Thoracic aorta (tissue), 2 donors: ENCODE results near the gene ST6GAL2. TPM values are rescaled to one million over a fixed set of nuclear protein-coding genes. Genes with fewer than 3 reads are reported as not detected.
A peak's percentile ranks its signal among the peaks of the same experiment; 100 is the strongest.

Source experiments
- ATAC-seq: fragments of 150-250 bp; one replicate; pipeline ENCODE4 v1.8.0; 2017; ENCODE audit warnings: low read depth; ENCODE audit not compliant: insufficient number of reproducible peaks, low FRiP score
- DNase-seq: peaks from one replicate; pipeline ENCODE4 v3.0.0-alpha.2; 2020; ENCODE audit warnings: low spot score
- H3K27ac ChIP-seq, 2 donors: fragments of 200-600 bp; sonication (generic); 1 replicate in 1 of 2; 2 replicates in 1 of 2; pipeline ENCODE4 v1.5.1; 2016; ENCODE audit warnings: mild to moderate bottlenecking in 2 of 2, moderate library complexity in 2 of 2
- H3K27me3 ChIP-seq: fragments of 200-600 bp; sonication (generic); replicated peaks from 2 replicates; pipeline ENCODE4 v1.6.0; 2016; ENCODE audit warnings: mild to moderate bottlenecking; ENCODE audit not compliant: insufficient read depth
- H3K36me3 ChIP-seq: fragments of 200-600 bp; sonication (generic); one replicate; pipeline ENCODE4 v1.5.1; 2016
- H3K4me1 ChIP-seq, 2 donors: fragments of 200-600 bp; sonication (generic); 1 replicate in 1 of 2; 2 replicates in 1 of 2; pipeline versions ENCODE4 v1.5.1 to v1.6.0; 2016; ENCODE audit warnings: low read depth in 2 of 2, mild to moderate bottlenecking in 1 of 2; ENCODE audit not compliant: control insufficient read depth in 1 of 2
- H3K4me3 ChIP-seq: fragments of 200-600 bp; sonication (generic); 2 replicates; pipeline ENCODE4 v1.5.1; 2016; ENCODE audit warnings: mild to moderate bottlenecking
- H3K9me3 ChIP-seq: fragments of 200-600 bp; sonication (generic); 2 replicates; pipeline ENCODE4 v1.5.1; 2016
- CTCF ChIP-seq: fragments of 200-600 bp; sonication (generic); IDR thresholded peaks from one replicate; pipeline ENCODE4 v1.5.1; 2019; ENCODE audit warnings: antibody characterized with exemption
- total RNA-seq, 2 donors: library from RNA; depleted of rRNA; stranded (reverse); fragments of >200 nt; gene quantifications; one replicate each; pipeline versions ENCODE4 v1.1.0 to v1.2.3, GENCODE V29; 2016

The ST6GAL2 gene
- total RNA-seq, 2 donors from 2014 or later: 71.1 to 900 TPM

DNA sequence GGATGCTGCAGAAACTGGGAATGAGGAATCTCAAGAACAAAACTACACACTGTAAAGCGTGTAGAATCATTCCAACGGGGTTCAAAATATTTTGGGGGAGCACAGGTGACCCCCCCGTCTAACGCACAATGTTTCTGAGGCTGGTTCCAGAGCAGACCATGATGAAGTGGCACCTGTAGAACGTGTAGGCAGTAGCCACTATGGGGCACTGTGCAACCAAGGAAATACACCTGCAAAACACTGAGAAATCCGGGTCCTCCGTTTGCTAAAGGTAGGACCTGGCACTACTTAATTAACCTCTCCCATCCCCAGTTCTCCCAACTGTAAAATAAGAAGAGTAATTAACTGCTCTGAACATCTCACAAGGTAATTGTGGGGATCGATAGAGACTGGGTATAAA lies 22.6 kb downstream of the ST6GAL2 start:
- Histone ChIP-seq H3K4me1 (peaks cover 27 to 95% of the 10 kb centered on the region in 2 donors), H3K27me3 (no peaks in the 10 kb centered on the region), H3K27ac (peak overlapping the region; percentile 76 to 83), H3K9me3 (no peaks in the 10 kb centered on the region), H3K4me3 (peak overlapping the region; percentile 35), H3K36me3 (no peaks in the 10 kb centered on the region)
- TF ChIP-seq CTCF: no peak
- ATAC-seq (no peak), DNase-seq (no peak)

DNA sequence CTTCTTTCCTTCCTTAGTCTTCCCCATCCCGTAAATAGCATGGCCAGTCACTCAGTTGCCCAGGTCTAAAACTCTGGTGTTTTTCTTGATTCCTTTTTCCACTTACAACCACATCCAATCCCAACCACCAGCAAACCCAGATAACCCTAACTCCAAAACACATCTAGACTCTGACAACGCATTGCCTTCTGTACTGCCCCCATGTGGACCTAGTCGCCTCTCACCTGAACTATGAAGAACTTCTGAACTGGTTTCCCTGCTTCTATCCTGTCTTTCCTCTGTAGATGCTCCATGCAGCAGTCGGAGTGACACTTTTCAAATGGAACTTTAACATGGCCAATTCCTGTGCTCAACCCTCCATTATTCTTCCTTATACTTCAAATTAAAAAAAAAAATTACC lies 26.5 kb downstream of the ST6GAL2 start:
- ATAC-seq (no peak), DNase-seq (no peak)
- Histone ChIP-seq H3K4me1 (peaks cover 20 to 86% of the 10 kb centered on the region in 2 donors), H3K36me3 (no peaks in the 10 kb centered on the region), H3K27me3 (no peaks in the 10 kb centered on the region), H3K4me3 (no peak overlapping the region), H3K9me3 (no peaks in the 10 kb centered on the region), H3K27ac (peak overlapping the region; percentile 75 to 83)
- no peak for TF ChIP-seq CTCF

DNA sequence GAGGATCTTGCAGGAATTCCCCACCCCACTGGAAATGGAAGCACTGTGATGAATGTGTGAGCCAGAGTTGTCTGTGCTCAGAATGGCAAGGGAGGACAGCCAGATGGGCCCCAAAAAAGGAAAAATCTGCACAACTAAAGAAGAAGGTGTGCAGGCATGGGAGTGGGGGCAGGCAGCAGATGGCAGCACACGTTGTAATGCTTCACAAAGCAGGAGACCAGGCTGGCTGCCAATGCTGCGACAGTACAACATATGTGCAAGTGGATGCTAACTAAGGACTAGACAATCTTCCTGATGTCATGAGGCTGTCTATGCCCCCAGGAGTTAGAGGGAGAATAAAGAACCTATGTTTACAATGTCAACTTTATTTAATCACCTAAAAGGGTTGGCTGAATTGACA lies 27.2 kb downstream of the ST6GAL2 start:
- no peak for DNase-seq
- no peak for TF ChIP-seq CTCF
- H3K4me1 ChIP-seq: peaks cover 14 to 85% of the 10 kb centered on the region in 2 donors
- no peak for ATAC-seq
- peak overlapping the region; percentile 44 to 83 for H3K27ac ChIP-seq
- H3K27me3 ChIP-seq: no peaks in the 10 kb centered on the region
- no peaks in the 10 kb centered on the region for H3K36me3 ChIP-seq
- H3K9me3 ChIP-seq: no peaks in the 10 kb centered on the region
- H3K4me3 ChIP-seq: no peak overlapping the region

DNA sequence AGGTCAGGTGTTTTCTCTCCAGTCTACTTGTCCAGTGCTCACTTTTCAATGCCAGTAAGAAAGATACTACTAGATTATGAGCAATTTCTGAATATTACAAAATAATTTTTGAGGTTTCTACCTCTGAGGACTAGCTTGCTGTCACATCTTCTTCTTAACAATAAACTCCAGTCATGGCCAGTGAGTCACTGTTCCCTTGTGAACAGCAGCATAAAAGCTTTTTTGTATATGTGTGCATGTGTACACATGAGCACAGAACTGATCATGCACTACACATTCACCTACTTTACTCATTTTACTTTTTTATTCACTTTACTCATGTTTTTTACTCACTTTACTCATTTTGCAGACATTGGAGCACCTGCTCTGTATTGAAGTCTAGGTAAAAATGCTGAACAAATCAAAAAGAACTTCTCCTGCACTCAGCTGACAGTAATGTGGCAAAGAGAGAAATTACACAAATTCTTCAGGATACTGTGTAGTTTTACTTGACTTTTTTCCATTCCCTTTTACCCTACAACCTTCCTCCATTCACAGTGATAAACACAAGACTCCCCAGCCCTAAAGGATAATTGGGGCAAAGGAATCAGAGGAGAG lies 28.0 kb downstream of the ST6GAL2 start:
- Histone ChIP-seq H3K27ac (peak overlapping the region; percentile 44 to 83), H3K9me3 (no peaks in the 10 kb centered on the region), H3K4me3 (no peak overlapping the region), H3K4me1 (peaks cover 12 to 85% of the 10 kb centered on the region in 2 donors), H3K27me3 (no peaks in the 10 kb centered on the region), H3K36me3 (no peaks in the 10 kb centered on the region)
- TF ChIP-seq CTCF: no peak
- no peak for DNase-seq
- no peak for ATAC-seq

DNA sequence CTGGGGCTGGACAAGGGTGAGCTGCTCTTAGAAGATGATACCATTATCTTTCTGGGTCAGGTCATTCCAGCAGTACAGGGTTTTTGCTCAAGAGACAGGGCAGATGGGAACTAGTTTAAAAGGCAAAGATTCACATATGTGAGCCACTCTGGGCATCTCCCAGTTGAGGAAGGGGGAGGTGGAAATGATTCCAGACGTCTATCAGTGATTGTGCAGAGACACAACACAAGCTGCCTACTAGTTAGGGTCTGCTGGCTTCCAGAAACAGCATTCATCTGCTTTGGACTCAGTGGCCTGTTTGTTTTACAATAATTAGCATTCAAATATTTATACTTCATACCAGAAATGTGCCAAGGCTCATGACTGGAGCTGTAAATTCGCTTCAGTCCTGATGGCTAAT lies 32.3 kb downstream of the ST6GAL2 start:
- H3K27ac ChIP-seq: peak overlapping the region; percentile 84 to 91
- DNase-seq: no peak

More for the DNA sequence above, 32.3 kb downstream of the ST6GAL2 start:
- Histone ChIP-seq H3K27me3 (no peaks in the 10 kb centered on the region), H3K4me1 (peaks cover 36 to 87% of the 10 kb centered on the region in 2 donors), H3K4me3 (no peak overlapping the region), H3K9me3 (no peaks in the 10 kb centered on the region), H3K36me3 (no peaks in the 10 kb centered on the region)
- ATAC-seq: no peak
- TF ChIP-seq CTCF: no peak
